Adrenal gland (tissue), 5 donors: Measurements from ENCODE around the gene CIDEA.

Experiments used
- POLR2A ChIP-seq, 2 donors: fragments of 450-650 bp; IDR thresholded peaks; one replicate each; pipeline ENCODE4 v1.6.1; 2017; ENCODE audit warnings: antibody characterized with exemption in 2 of 2, mild to moderate bottlenecking in 2 of 2, moderate library complexity in 1 of 2
- TF ChIP-seq, protein P1 (sequence below), 6 experiments: fragments of 450-650 bp in 4 of 6; fragments of 200-600 bp in 2 of 6; sonication (generic) in 1 of 6; IDR thresholded peaks; 1 replicate in 5 of 6; 2 replicates in 1 of 6; pipeline versions ENCODE4 v1.5.1 to v1.8.0; 2016 to 2021; ENCODE audit warnings: antibody characterized with exemption in 6 of 6, mild to moderate bottlenecking in 2 of 6, moderate library complexity in 1 of 6
- donor health status: DM: no; HTN: no; CAD: no.

DNA sequence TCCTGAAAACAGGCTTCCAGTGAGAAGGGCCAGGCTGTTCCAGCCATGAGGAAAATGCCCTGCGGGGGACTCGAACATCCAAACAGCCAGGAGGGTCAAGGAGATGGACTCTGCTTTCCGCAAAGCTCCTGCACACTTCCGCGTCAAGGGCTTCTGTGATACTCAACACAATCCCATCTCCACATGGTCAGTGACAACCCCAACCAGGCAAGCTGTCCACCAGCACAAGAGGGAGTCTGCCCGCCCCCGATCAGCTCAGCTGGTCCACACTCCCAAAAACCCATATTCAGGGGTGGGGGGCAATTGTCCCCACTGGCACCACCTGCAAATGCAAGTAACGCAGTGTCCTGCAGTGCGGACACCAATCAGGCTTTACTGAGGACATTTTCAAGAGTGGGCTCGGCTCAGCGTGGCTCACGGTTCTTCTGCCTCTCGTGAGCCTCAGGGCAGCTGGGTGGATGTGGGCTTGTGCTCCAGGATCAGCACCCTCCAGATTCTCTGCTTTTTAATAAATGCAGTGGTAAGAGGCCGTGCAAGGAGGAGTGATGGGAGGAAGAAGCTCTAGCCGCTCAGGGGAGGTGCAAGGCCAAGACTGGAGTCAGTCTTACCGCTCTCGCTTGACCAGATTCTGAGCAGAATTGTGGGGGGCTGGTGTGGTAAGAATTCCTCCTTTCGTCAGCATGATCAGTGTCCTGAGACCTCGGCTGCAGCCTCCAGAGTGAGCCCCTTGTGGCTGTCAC, 19.5 kb upstream of the CIDEA start:
- TF ChIP-seq, protein P1, sequence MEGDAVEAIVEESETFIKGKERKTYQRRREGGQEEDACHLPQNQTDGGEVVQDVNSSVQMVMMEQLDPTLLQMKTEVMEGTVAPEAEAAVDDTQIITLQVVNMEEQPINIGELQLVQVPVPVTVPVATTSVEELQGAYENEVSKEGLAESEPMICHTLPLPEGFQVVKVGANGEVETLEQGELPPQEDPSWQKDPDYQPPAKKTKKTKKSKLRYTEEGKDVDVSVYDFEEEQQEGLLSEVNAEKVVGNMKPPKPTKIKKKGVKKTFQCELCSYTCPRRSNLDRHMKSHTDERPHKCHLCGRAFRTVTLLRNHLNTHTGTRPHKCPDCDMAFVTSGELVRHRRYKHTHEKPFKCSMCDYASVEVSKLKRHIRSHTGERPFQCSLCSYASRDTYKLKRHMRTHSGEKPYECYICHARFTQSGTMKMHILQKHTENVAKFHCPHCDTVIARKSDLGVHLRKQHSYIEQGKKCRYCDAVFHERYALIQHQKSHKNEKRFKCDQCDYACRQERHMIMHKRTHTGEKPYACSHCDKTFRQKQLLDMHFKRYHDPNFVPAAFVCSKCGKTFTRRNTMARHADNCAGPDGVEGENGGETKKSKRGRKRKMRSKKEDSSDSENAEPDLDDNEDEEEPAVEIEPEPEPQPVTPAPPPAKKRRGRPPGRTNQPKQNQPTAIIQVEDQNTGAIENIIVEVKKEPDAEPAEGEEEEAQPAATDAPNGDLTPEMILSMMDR (IDR thresholded peaks at IDR 0.05), result no peak
- no peak for TF ChIP-seq POLR2A (IDR thresholded peaks at IDR 0.05)
